ENCODE results near the gene EGFR.

Gene EGFR

DNA sequence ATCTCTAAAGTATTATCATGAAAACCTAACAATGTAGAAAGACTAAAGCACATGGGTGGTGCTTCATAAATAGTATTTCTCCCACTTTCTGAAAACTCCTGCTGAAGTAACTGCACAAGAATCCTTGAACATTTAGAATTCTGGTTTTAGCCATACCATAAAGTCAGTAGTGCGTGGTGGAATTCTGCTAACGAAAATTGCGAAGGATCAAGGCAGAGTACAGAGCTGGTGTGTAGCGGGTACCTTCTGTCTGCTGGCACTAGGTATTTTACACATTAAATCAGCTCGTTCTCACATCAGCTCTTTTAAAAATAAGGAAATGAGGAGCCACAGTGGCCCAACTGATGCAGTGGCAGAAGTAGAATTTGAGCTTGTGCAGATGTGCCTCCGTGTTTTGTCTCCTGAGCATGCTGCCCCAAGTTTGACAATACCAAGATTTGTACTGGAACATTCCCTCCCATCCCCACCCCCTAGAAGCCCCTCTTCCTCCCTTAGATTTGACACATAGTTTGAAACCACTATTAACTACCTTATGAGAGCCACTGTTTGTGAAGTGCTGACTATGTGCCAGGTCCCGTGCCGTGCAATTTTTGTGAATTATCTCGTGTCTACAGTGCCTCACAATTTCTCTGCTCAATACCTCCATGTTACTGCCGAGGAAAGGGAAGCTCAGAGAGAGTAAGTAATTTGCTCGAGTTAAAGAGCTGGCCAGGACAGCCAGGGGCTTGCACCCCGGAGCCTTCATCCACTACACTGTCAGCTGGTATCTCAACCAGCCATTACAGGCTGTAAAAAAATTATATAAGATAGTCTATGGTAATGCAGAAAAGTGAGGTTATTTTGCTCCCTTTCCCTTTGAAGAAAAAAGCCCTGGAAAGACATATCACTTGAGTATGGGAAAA lies 66.9 kb downstream of the EGFR start:
- Histone ChIP-seq H4K20me1 (ENCODE audit: control insufficient read depth, insufficient read depth, low read depth, low read length) (no peaks in the 10 kb centered on the region), H3K36me3 (ENCODE audit: control insufficient read depth, low read length) (no peaks in the 10 kb centered on the region), H3K79me2 (ENCODE audit: control insufficient read depth, low read length) (no peaks in the 10 kb centered on the region), H3K9me2 (replicated peaks; ENCODE audit: control insufficient read depth, low read length) (no peaks in the 10 kb centered on the region), H3K4me3 (ENCODE audit: low read length) (no peak overlapping the region), H3K4me2 (ENCODE audit: low read length) (no peak overlapping the region; the same call in 1 of the 2 replicates), H3K4me1 (ENCODE audit: control insufficient read depth, low read length) (peaks cover 28% of the 10 kb centered on the region), H3K9me3 (ENCODE audit: control insufficient read depth, insufficient read depth, low read length) (no peaks in the 10 kb centered on the region), H3K27ac (ENCODE audit: low read depth, low read length) (no peak overlapping the region), H3F3A (ENCODE audit: control insufficient read depth, insufficient read depth) (no peaks in the 10 kb centered on the region), H3K27me3 (ENCODE audit: control insufficient read depth, low read length) (no peaks in the 10 kb centered on the region)
- TF ChIP-seq CTCF (IDR thresholded peaks at IDR 0.05; ENCODE audit: low read depth, low read length, poor library complexity, severe bottlenecking) (no peak), EZH2phosphoT487 (IDR thresholded peaks at IDR 0.05; ENCODE audit: borderline replicate concordance, low read length) (no peak)

DNA sequence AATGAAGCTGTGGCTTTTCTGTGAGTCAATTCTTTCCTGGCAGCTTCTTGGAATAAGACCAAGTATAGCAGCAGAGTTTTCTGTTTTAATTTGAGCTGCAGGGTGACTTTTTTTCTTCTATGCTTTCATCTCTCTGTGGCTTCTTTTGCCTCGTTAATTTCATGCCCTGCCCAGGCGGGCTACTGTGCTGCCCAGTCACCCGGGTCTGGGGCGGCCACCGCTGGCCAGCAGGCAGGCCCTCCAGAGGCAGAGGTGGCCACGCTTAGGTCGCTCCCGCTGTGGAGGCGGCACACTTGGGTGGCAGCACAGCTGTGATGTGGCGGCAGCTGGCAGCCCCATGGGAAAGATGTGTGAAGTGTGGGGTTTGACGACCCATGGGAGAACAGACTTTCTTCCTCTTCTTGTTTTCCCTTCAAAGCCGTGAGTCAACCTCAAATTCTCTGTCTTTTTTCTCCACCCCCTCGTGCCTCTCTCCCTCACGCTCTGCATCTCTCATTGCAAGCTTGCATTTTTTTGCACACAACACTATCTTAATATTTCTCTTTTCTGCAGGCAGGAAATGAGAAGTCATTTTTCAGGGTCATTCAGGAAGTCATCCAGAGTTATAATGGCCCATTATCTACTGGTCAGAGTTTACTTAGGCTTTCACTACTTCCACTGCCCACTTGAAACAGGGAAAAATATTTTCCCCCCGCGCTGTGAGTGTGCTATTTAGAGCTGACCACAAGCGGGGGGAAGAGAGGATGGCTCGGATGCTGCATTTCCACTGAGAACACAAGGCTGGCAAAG lies 67.8 kb downstream of the EGFR start:
- Histone ChIP-seq H3K79me2 (ENCODE audit: control insufficient read depth, low read length) (no peaks in the 10 kb centered on the region), H3K4me2 (ENCODE audit: low read length) (peak overlapping the region; percentile 54), H3K27me3 (ENCODE audit: control insufficient read depth, low read length) (no peaks in the 10 kb centered on the region), H3K36me3 (ENCODE audit: control insufficient read depth, low read length) (no peaks in the 10 kb centered on the region), H3K4me1 (ENCODE audit: control insufficient read depth, low read length) (peaks cover 28% of the 10 kb centered on the region), H3K9me3 (ENCODE audit: control insufficient read depth, insufficient read depth, low read length) (no peaks in the 10 kb centered on the region), H4K20me1 (ENCODE audit: control insufficient read depth, insufficient read depth, low read depth, low read length) (no peaks in the 10 kb centered on the region), H3F3A (ENCODE audit: control insufficient read depth, insufficient read depth) (no peaks in the 10 kb centered on the region), H3K4me3 (ENCODE audit: low read length) (0 out of 2 replicates have a peak overlapping the region, but pooled peaks have one; percentile 16), H3K9me2 (replicated peaks; ENCODE audit: control insufficient read depth, low read length) (no peaks in the 10 kb centered on the region), H3K27ac (ENCODE audit: low read depth, low read length) (peak overlapping the region; percentile 29; the same call in 1 of the 2 replicates)
- TF ChIP-seq EZH2phosphoT487 (IDR thresholded peaks at IDR 0.05; ENCODE audit: borderline replicate concordance, low read length) (no peak), CTCF (IDR thresholded peaks at IDR 0.05; ENCODE audit: low read depth, low read length, poor library complexity, severe bottlenecking) (no peak)

GRCh38 chr7:55087521-55087961 lies 68.7 kb downstream of the EGFR start:
- no peaks in the 10 kb centered on the region for H3K79me2 ChIP-seq (ENCODE audit: control insufficient read depth, low read length)
- H3K4me1 ChIP-seq (ENCODE audit: control insufficient read depth, low read length): peaks cover 28% of the 10 kb centered on the region
- no peak overlapping the region for H3K27ac ChIP-seq (ENCODE audit: low read depth, low read length)
- H3K9me3 ChIP-seq (ENCODE audit: control insufficient read depth, insufficient read depth, low read length): no peaks in the 10 kb centered on the region
- TF ChIP-seq EZH2phosphoT487 (IDR thresholded peaks at IDR 0.05; ENCODE audit: borderline replicate concordance, low read length) (no peak), CTCF (IDR thresholded peaks at IDR 0.05; ENCODE audit: low read depth, low read length, poor library complexity, severe bottlenecking) (no peak)
- peak overlapping the region; percentile 54 for H3K4me2 ChIP-seq (ENCODE audit: low read length)
- H4K20me1 ChIP-seq (ENCODE audit: control insufficient read depth, insufficient read depth, low read depth, low read length): no peaks in the 10 kb centered on the region
- no peaks in the 10 kb centered on the region for H3K27me3 ChIP-seq (ENCODE audit: control insufficient read depth, low read length)
- H3K4me3 ChIP-seq (ENCODE audit: low read length): peak overlapping the region; percentile 16; the same call in 1 of the 2 replicates
- no peaks in the 10 kb centered on the region for H3K9me2 ChIP-seq (replicated peaks; ENCODE audit: control insufficient read depth, low read length)
- H3F3A ChIP-seq (ENCODE audit: control insufficient read depth, insufficient read depth): no peaks in the 10 kb centered on the region
- H3K36me3 ChIP-seq (ENCODE audit: control insufficient read depth, low read length): no peaks in the 10 kb centered on the region
